Measurements from ENCODE around the gene ITPRIP. TPM values are rescaled to one million over a fixed set of nuclear protein-coding genes. Genes with fewer than 3 reads are reported as not detected.

Gene ITPRIP
- total RNA-seq, 1 donor from 2014 or later, result 7.0 TPM

DNA sequence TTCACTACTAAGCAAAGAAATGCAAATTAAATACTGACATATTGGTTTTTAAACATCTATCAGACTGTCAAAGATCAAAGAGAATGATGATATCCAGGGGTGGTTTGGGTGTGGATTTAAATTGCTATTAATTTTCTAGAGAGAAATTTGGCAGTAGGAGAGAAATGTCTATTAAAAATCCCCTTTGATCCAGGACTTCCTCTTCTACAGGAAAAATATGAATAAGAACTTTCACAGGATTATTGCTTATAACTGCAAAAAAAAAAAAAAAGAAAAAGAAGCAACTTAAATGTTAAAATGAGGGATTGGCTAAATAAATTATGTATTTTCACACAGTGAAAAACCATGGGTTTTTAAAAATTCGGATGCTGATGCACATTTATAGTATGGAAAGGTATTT lies 36.3 kb upstream of the ITPRIP start:
- Mint-ChIP-seq H3K27ac (no peak overlapping the region), H3K4me1 (ENCODE audit: low read depth) (peaks cover 2% of the 10 kb centered on the region), H3K27me3 (peaks cover 5% of the 10 kb centered on the region), H3K4me3 (ENCODE audit: low read depth) (no peak overlapping the region), H3K36me3 (ENCODE audit: insufficient read depth) (no peaks in the 10 kb centered on the region), H3K9me3 (ENCODE audit: low read depth) (peaks cover 4% of the 10 kb centered on the region)
- TF ChIP-seq CTCF (IDR thresholded peaks at IDR 0.05; ENCODE audit: unreplicated experiment), result no peak
- DNase-seq (ENCODE audit: low spot score, unreplicated experiment), result no peak

- Mint-ChIP-seq H3K36me3 (ENCODE audit: insufficient read depth) (no peaks in the 10 kb centered on the region), H3K27ac (no peak overlapping the region), H3K27me3 (peaks cover 6% of the 10 kb centered on the region), H3K4me1 (ENCODE audit: low read depth) (peaks cover 4% of the 10 kb centered on the region), H3K4me3 (ENCODE audit: low read depth) (no peak overlapping the region), H3K9me3 (ENCODE audit: low read depth) (peaks cover 4% of the 10 kb centered on the region)
- no peak for TF ChIP-seq CTCF (IDR thresholded peaks at IDR 0.05; ENCODE audit: unreplicated experiment)
- DNase-seq (ENCODE audit: low spot score, unreplicated experiment), result no peak
Measured at GRCh38 chr10:104371753-104372152, 33.5 kb upstream of the ITPRIP start.

DNA sequence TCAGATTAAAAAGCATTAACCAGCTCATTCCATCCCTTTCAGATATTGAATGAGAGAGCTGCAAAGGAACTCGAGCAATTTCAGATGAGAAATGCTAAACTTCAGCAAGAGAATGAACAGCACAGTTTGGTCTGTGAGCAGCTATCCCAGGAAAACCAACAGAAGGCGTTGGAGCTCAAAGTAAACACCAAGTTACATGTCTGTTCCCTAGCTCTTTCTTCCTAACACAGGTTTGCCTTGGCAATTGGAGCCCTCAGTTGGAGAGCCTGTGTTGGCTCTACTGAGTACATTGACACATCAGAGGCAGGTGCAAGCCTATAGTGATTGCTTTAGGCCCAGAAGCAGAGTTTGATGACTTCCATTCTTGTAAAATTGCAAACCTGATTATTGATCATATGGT lies 30.1 kb upstream of the ITPRIP start:
- no peaks in the 10 kb centered on the region for H3K36me3 Mint-ChIP-seq (ENCODE audit: insufficient read depth)
- H3K27me3 Mint-ChIP-seq, result peaks cover 6% of the 10 kb centered on the region
- H3K4me1 Mint-ChIP-seq (ENCODE audit: low read depth), result peaks cover 4% of the 10 kb centered on the region
- TF ChIP-seq CTCF (IDR thresholded peaks at IDR 0.05; ENCODE audit: unreplicated experiment), result no peak
- no peak for DNase-seq (ENCODE audit: low spot score, unreplicated experiment)
- no peak overlapping the region for H3K4me3 Mint-ChIP-seq (ENCODE audit: low read depth)
- H3K27ac Mint-ChIP-seq, result no peak overlapping the region
- H3K9me3 Mint-ChIP-seq (ENCODE audit: low read depth), result peaks cover 7% of the 10 kb centered on the region

DNA sequence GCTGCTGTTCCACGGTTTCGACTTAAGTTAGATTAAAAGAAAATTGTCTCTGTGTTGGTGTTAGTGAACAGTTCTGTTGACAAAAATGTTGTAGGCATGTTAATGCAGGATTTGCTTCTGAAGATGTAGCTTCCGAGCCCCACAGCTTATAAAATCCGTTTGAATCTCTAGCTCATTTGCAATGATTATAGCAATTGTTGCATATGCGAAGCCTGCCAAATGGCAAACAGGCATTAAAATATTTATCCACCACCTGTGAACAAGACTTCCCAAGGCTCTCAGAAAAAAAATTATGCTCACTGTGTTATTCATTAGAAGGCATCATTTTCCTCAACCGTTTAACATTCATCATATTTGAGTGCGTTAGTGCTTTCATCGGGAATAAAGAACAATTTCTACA lies 29.6 kb upstream of the ITPRIP start:
- Mint-ChIP-seq H3K9me3 (ENCODE audit: low read depth) (peaks cover 7% of the 10 kb centered on the region), H3K36me3 (ENCODE audit: insufficient read depth) (no peaks in the 10 kb centered on the region), H3K27me3 (peaks cover 7% of the 10 kb centered on the region), H3K27ac (no peak overlapping the region), H3K4me1 (ENCODE audit: low read depth) (peaks cover 4% of the 10 kb centered on the region), H3K4me3 (ENCODE audit: low read depth) (no peak overlapping the region)
- no peak for TF ChIP-seq CTCF (IDR thresholded peaks at IDR 0.05; ENCODE audit: unreplicated experiment)
- no peak for DNase-seq (ENCODE audit: low spot score, unreplicated experiment)

DNA sequence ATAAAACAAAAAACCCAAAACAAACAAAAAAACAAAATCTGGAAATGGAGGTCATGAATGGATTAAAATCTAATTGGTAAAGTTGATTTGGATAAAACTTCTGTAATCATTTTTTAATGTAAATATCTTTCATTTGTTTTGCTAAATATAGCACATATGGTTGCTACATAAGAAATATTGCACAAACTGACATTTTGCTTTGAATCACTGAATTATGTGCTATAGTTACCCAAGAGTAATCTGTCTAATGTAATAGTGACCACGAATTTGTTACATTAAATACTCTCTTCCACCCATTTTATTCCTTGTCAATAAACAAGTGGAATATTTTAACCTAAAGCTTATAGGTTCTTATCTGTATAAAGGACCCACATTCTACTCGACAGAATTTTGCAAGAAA lies 21.5 kb upstream of the ITPRIP start:
- no peak for TF ChIP-seq CTCF (IDR thresholded peaks at IDR 0.05; ENCODE audit: unreplicated experiment)
- DNase-seq (ENCODE audit: low spot score, unreplicated experiment), result no peak
- Mint-ChIP-seq H3K4me3 (ENCODE audit: low read depth) (no peak overlapping the region), H3K9me3 (ENCODE audit: low read depth) (peaks cover 6% of the 10 kb centered on the region), H3K27ac (no peak overlapping the region), H3K4me1 (ENCODE audit: low read depth) (no peaks in the 10 kb centered on the region), H3K27me3 (peaks cover 3% of the 10 kb centered on the region), H3K36me3 (ENCODE audit: insufficient read depth) (no peaks in the 10 kb centered on the region)

Measured in progenitor cell of endocrine pancreas (in vitro differentiated cells).